Upper lobe of left lung (tissue), 6 donors: Measurements from ENCODE around the gene ABHD1. TPM values are rescaled to one million over a fixed set of nuclear protein-coding genes. Genes with fewer than 3 reads are reported as not detected.

ENCODE experiments used
- ATAC-seq, 2 donors: fragments of 200-7000 bp; cut with Tn5 transposase; one replicate each; pipeline ENCODE4 v1.9.1; 2022; ENCODE audit warnings: mild to moderate bottlenecking in 2 of 2, moderate library complexity in 2 of 2; ENCODE audit not compliant: low FRiP score in 2 of 2
- DNase-seq, 2 donors: peaks; one replicate each; pipeline ENCODE4 v3.0.0-alpha.2; 2019 to 2020
- H3K27ac ChIP-seq, 4 donors: fragments of 200-600 bp; sonication (generic); one replicate each; pipeline ENCODE4 v1.5.1; 2016 to 2019
- H3K27me3 ChIP-seq, 4 donors: fragments of 200-600 bp; sonication (generic); one replicate each; pipeline ENCODE4 v1.5.1; 2017 to 2019
- H3K36me3 ChIP-seq, 4 donors: fragments of 200-600 bp; sonication (generic); one replicate each; pipeline ENCODE4 v1.5.1; 2016 to 2019
- H3K4me1 ChIP-seq, 4 donors: fragments of 200-600 bp; sonication (generic); one replicate each; pipeline ENCODE4 v1.5.1; 2018 to 2019
- H3K4me3 ChIP-seq, 4 donors: fragments of 200-600 bp; sonication (generic); one replicate each; pipeline ENCODE4 v1.5.1; 2017 to 2019; ENCODE audit warnings: mild to moderate bottlenecking in 2 of 4, moderate library complexity in 1 of 4
- H3K9me3 ChIP-seq, 4 donors: fragments of 200-600 bp; sonication (generic); one replicate each; pipeline ENCODE4 v1.5.1; 2018 to 2019
- CTCF ChIP-seq, 6 experiments: fragments of 450-650 bp in 4 of 6; fragments of 200-600 bp in 2 of 6; sonication (generic) in 2 of 6; IDR thresholded peaks; one replicate each; pipeline ENCODE4 v1.5.1; 2016 to 2019; ENCODE audit warnings: antibody characterized with exemption in 6 of 6
- EP300 ChIP-seq, 4 donors: sonication (generic); formaldehyde crosslinking; IDR thresholded peaks; one replicate each; pipeline ENCODE4 v1.5.1; 2017; ENCODE audit warnings: antibody characterized with exemption in 4 of 4, control low read depth in 2 of 4
- POLR2A ChIP-seq, 4 donors: fragments of 450-650 bp; IDR thresholded peaks; one replicate each; pipeline ENCODE4 v1.5.1; 2016 to 2017; ENCODE audit warnings: antibody characterized with exemption in 4 of 4, mild to moderate bottlenecking in 2 of 4
- POLR2AphosphoS5 ChIP-seq, 2 donors: sonication (generic); formaldehyde crosslinking; IDR thresholded peaks; one replicate each; pipeline ENCODE4 v1.5.1; 2017; ENCODE audit warnings: antibody characterized with exemption in 2 of 2
- WGBS, 2 donors: methylation state at CpG; one replicate each; pipeline ENCODE4 v1.1.5; 2017 to 2018; 5-methylcytosine and 5-hydroxymethylcytosine counted together
- total RNA-seq, 6 donors: library from RNA; depleted of rRNA in 4 of 6; stranded (reverse); fragments of >200 nt in 4 of 6; gene quantifications; one replicate each; pipeline versions ENCODE4 v1.1.0 to v1.2.1, GENCODE V29; 2016 to 2021
- donor health status: DM: no; HTN: no; CAD: no; lungs with moderate emphysema.
- donor health status: DM: no; HTN: yes; CAD: no; lungs with severe emphysema.

ABHD1 gene
- total RNA-seq, 6 donors from 2014 or later, result 0.10 to 0.30 (median 0.11) TPM; not detected in 3

GRCh38 chr2:27092696-27093429 is 30.8 kb upstream of the ABHD1 start:
- Histone ChIP-seq H3K4me3 (no peak overlapping the region), H3K36me3 (no peaks in the 10 kb centered on the region), H3K4me1 (peaks cover 7 to 15% (median 10%) of the 10 kb centered on the region in 4 donors), H3K9me3 (no peaks in the 10 kb centered on the region), H3K27me3 (no peaks in the 10 kb centered on the region), H3K27ac (no peak overlapping the region)
- WGBS, 2 donors, result 77 to 79% methylated on average over 3 to 10 of the region's 10 CpGs
- TF ChIP-seq CTCF (IDR thresholded peaks at IDR 0.05) (no peak), EP300 (IDR thresholded peaks at IDR 0.05) (no peak), POLR2A (IDR thresholded peaks at IDR 0.05) (no peak), POLR2AphosphoS5 (IDR thresholded peaks at IDR 0.05) (no peak)
- peak in 1 of 2 donors; percentile 59 for DNase-seq
- ATAC-seq, result no peak

- Histone ChIP-seq H3K27ac (no peak overlapping the region), H3K4me3 (no peak overlapping the region), H3K9me3 (no peaks in the 10 kb centered on the region), H3K27me3 (no peaks in the 10 kb centered on the region), H3K36me3 (no peaks in the 10 kb centered on the region), H3K4me1 (peaks cover 7 to 15% (median 10%) of the 10 kb centered on the region in 4 donors)
- ATAC-seq (no peak), DNase-seq (no peak)
- no peak for TF ChIP-seq EP300 (IDR thresholded peaks at IDR 0.05)
- no peak for TF ChIP-seq POLR2AphosphoS5 (IDR thresholded peaks at IDR 0.05)
- no peak for TF ChIP-seq CTCF (IDR thresholded peaks at IDR 0.05)
- no peak for TF ChIP-seq POLR2A (IDR thresholded peaks at IDR 0.05)
- 82 to 91% methylated on average over 6 of the region's 6 CpGs for WGBS, 2 donors
These were observed 29.9 kb upstream of the ABHD1 start for GRCh38 chr2:27093430-27094352.

DNA sequence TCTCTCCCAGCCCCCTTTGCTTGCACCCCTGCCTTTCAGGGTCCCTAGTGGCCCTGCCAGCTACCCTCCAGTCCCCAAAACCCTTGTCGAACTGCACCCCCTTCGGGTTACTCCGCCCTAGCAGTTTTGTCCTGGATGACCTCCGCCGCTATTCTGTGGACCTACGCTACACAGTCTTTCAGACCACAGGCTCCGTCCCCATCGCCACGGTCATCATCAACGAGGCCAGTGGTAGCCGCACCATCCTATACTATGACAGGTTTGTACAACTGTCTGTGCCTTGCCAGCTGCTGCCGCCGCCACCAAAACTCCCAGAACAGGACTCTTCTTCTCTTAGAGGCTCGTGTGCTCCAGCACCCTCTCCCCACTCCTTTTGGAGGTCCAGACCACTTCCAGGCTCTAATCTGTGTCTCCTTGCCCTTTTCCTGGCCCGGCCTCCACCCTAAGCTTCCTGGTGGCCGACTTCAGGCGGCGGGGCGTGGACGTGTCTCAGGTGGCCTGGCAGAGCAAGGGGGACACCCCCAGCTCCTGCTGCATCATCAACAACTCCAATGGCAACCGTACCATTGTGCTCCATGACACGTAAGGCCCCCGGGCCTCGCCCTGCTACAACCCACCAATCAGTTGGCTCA is 29.1 kb upstream of the ABHD1 start:
- Histone ChIP-seq H3K27ac (no peak overlapping the region), H3K4me1 (peaks cover 7 to 15% (median 10%) of the 10 kb centered on the region in 4 donors), H3K36me3 (no peaks in the 10 kb centered on the region), H3K9me3 (no peaks in the 10 kb centered on the region), H3K27me3 (no peaks in the 10 kb centered on the region), H3K4me3 (no peak overlapping the region)
- 92 to 94% methylated on average over 24 of the region's 24 CpGs for WGBS, 2 donors
- DNase-seq, result peak in 1 of 2 donors; percentile 40
- TF ChIP-seq POLR2AphosphoS5 (IDR thresholded peaks at IDR 0.05) (no peak), POLR2A (IDR thresholded peaks at IDR 0.05) (no peak), EP300 (IDR thresholded peaks at IDR 0.05) (no peak), CTCF (IDR thresholded peaks at IDR 0.05) (no peak)
- ATAC-seq, result no peak

DNA sequence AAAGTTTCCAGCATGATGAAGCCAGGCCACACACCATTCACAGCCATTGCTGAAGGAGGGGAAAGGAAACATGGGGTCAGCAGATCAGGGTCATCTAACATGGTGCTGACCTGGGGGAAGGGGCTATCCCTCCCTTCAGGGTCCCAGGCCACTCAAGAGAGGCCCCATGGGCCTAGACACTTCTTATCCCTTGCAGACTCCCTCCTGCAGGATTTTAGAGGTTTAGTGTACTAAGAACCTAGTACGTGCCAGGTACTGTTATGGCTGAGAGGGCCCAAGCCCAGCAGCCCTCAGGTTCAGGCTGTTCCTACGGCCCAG is 28.2 kb upstream of the ABHD1 start:
- H3K4me3 ChIP-seq, result no peak overlapping the region
- ATAC-seq, result no peak
- H3K27ac ChIP-seq, result no peak overlapping the region
- TF ChIP-seq POLR2A (IDR thresholded peaks at IDR 0.05) (no peak), CTCF (IDR thresholded peaks at IDR 0.05) (no peak), EP300 (IDR thresholded peaks at IDR 0.05) (no peak), POLR2AphosphoS5 (IDR thresholded peaks at IDR 0.05) (no peak)
- no peaks in the 10 kb centered on the region for H3K27me3 ChIP-seq
- peaks cover 7 to 15% (median 10%) of the 10 kb centered on the region in 4 donors for H3K4me1 ChIP-seq
- no peak for DNase-seq
- no peaks in the 10 kb centered on the region for H3K9me3 ChIP-seq
- 100% methylated on average over 1 to 2 of the region's 2 CpGs for WGBS, 2 donors
- no peaks in the 10 kb centered on the region for H3K36me3 ChIP-seq
